Fibroblast of lung (primary cell): ENCODE results near the gene TOX3. TPM values are rescaled to one million over a fixed set of nuclear protein-coding genes. Genes with fewer than 3 reads are reported as not detected.

Experiments
- DNase-seq, 2 donors: peaks; one replicate each; pipeline versions ENCODE4 v3.0.0 to v3.0.0-alpha.2; 2010; ENCODE audit warnings: low read depth in 2 of 2
- H2AFZ ChIP-seq: 2 replicates; pipeline ENCODE4 v1.5.1; 2012; ENCODE audit warnings: low read length, control low read depth, inconsistent platforms
- H3K27ac ChIP-seq: 2 replicates; pipeline ENCODE4 v1.5.1; 2011; ENCODE audit warnings: low read length, control low read depth; ENCODE audit not compliant: insufficient read depth
- H3K27me3 ChIP-seq: 2 replicates; pipeline ENCODE4 v1.5.1; 2011; ENCODE audit warnings: mild to moderate bottlenecking, low read length; ENCODE audit not compliant: control insufficient read depth, insufficient read depth
- H3K36me3 ChIP-seq: 2 replicates; pipeline ENCODE4 v1.5.1; 2011; ENCODE audit warnings: low read length; ENCODE audit not compliant: control insufficient read depth, insufficient read depth
- H3K4me1 ChIP-seq: 2 replicates; pipeline ENCODE4 v1.5.1; 2011; ENCODE audit warnings: low read length; ENCODE audit not compliant: control insufficient read depth, insufficient read depth; ENCODE audit errors: extremely low read depth
- H3K4me2 ChIP-seq: 2 replicates; pipeline ENCODE4 v1.5.1; 2011; ENCODE audit warnings: low read length, control low read depth; ENCODE audit not compliant: insufficient read depth; ENCODE audit errors: extremely low read depth
- H3K4me3 ChIP-seq, 4 experiments: fragments of 200-600 bp in 1 of 4; sonication (generic) in 1 of 4; replicated peaks in 1 of 4; 2 replicates each; pipeline ENCODE4 v1.5.1; 2011 to 2016; ENCODE audit warnings: low read length in 4 of 4, low read depth in 3 of 4, mild to moderate bottlenecking in 3 of 4, control low read depth in 2 of 4, inconsistent platforms in 1 of 4, mixed read lengths in 1 of 4; ENCODE audit not compliant: insufficient read depth in 1 of 4; ENCODE audit errors: control extremely low read depth in 1 of 4
- H3K79me2 ChIP-seq: 2 replicates; pipeline ENCODE4 v1.5.1; 2012; ENCODE audit warnings: mild to moderate bottlenecking, low read length, inconsistent platforms; ENCODE audit not compliant: control insufficient read depth, insufficient read depth
- H3K9ac ChIP-seq: 2 replicates; pipeline ENCODE4 v1.5.1; 2011; ENCODE audit warnings: mild to moderate bottlenecking, low read length, control low read depth; ENCODE audit not compliant: insufficient read depth
- H3K9me3 ChIP-seq: 2 replicates; pipeline ENCODE4 v1.5.1; 2012; ENCODE audit warnings: low read depth, low read length; ENCODE audit not compliant: control insufficient read depth, insufficient read depth
- H4K20me1 ChIP-seq: 2 replicates; pipeline ENCODE4 v1.5.1; 2011; ENCODE audit warnings: low read length; ENCODE audit not compliant: control insufficient read depth, insufficient read depth; ENCODE audit errors: extremely low read depth
- CTCF ChIP-seq, 2 donors: IDR thresholded peaks in 1 of 2; conservative IDR thresholded peaks in 1 of 2; 1 replicate in 1 of 2; 2 replicates in 1 of 2; pipeline ENCODE4 v1.5.1; 2011 to 2012; ENCODE audit warnings: low read length in 2 of 2, control low read depth in 1 of 2, inconsistent platforms in 1 of 2, low read depth in 1 of 2, mild to moderate bottlenecking in 1 of 2
- EZH2 ChIP-seq: IDR thresholded peaks from 2 replicates; pipeline ENCODE4 v1.5.1; 2012; ENCODE audit warnings: low read length, control low read depth, mild to moderate bottlenecking; ENCODE audit errors: missing control alignments
- polyA plus RNA-seq, 2 donors: library from polyadenylated mRNA; depleted of rRNA in 1 of 2; stranded (reverse) in 1 of 2; unstranded in 1 of 2; fragments of >200 nt; gene quantifications; 2 replicates each; pipeline ENCODE4 v1.2.1, GENCODE V29; 2011 to 2012; ENCODE audit warnings: missing spikeins in 1 of 2
- total RNA-seq: library from RNA; depleted of rRNA; stranded (reverse); fragments of >200 nt; gene quantifications from 2 replicates; pipeline ENCODE4 v1.2.1, GENCODE V29; 2014

Gene TOX3
- total and polyA plus RNA-seq, 2 donors (not counting 1 experiment from before 2014, with no cell fraction given): not detected

DNA sequence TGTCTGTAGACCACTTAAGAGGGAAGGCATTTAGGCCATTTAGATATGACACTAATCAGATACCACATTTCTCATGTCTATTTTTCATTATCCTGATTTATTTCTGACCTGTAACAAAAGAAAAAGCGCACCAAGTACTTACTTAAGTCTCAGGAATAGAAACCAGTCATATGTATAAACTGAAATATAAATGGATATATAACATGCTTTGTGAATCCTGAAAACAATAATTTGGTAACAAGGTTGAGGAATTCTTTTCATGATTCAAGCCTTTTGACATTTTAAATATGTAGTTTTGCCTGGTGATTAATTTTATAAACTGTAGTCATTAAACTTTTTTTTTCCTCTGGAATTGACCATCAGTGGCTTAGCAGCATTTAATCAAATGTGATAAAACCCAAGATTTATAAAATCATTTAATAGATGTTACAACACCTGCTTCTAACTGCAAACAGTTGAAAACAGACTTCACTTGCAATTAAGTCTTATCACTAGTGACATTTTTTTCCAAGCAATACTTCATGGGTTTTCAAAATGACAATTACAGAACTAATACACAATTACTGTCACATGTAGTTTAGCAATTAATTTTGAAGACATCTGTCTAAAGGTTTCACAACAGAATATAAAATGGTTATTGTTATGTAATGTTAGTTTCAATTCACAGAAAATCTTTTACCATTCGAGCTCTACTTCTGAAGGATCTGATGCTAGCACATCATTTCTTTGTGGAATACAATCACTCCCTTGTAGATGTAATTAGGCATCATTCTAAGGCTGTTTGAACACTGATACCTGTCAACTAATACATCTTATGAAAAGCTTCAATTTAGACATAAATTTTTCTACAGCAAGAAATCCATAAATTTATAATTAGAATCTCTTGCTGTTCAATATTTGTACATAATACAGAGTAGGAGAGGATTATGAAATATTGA is 110.3 kb downstream of the TOX3 start:
- Histone ChIP-seq H3K4me3 (no peak overlapping the region), H3K27me3 (no peaks in the 10 kb centered on the region), H4K20me1 (no peaks in the 10 kb centered on the region), H3K4me2 (no peak overlapping the region), H3K9me3 (no peaks in the 10 kb centered on the region), H3K9ac (no peak overlapping the region), H3K4me1 (no peaks in the 10 kb centered on the region), H3K36me3 (no peaks in the 10 kb centered on the region), H3K79me2 (no peaks in the 10 kb centered on the region), H2AFZ (no peak overlapping the region), H3K27ac (no peak overlapping the region)
- no peak for TF ChIP-seq EZH2
- TF ChIP-seq CTCF (conservative IDR thresholded peaks at IDR 0.05 in 1 of 2, IDR thresholded peaks at IDR 0.05 in 1 of 2; ENCODE audit: low read depth in 1 of 2, low read length in 2 of 2): no peak
- DNase-seq: no peak

GRCh38 chr16:52434224-52434623 is 112.7 kb downstream of the TOX3 start:
- Histone ChIP-seq H3K4me3 (no peak overlapping the region), H3K9me3 (no peaks in the 10 kb centered on the region), H4K20me1 (no peaks in the 10 kb centered on the region), H2AFZ (no peak overlapping the region), H3K4me2 (no peak overlapping the region), H3K27me3 (no peaks in the 10 kb centered on the region), H3K27ac (no peak overlapping the region), H3K9ac (no peak overlapping the region), H3K4me1 (no peaks in the 10 kb centered on the region), H3K79me2 (no peaks in the 10 kb centered on the region), H3K36me3 (no peaks in the 10 kb centered on the region)
- no peak for TF ChIP-seq EZH2
- no peak for TF ChIP-seq CTCF (conservative IDR thresholded peaks at IDR 0.05 in 1 of 2, IDR thresholded peaks at IDR 0.05 in 1 of 2; ENCODE audit: low read depth in 1 of 2, low read length in 2 of 2)
- no peak for DNase-seq

DNA sequence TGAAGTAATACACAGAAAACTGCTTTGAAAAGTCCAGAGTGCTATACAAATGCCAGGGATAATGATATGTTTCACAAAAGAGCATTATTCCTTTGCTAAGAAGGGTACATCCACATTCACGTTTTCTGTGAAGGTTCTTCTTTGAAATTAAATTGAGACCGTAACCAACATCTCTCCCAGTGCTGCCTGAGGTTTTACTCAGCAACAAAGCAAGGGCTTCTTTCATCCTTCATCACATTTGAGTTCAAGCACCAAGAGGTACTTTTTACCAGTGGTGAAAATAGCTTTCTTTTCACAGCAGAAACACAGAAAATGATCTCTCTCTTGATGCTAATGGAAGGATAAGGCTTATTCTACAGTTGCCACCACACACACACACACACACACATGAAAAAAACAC is 113.3 kb downstream of the TOX3 start:
- no peaks in the 10 kb centered on the region for H3K27me3 ChIP-seq
- no peaks in the 10 kb centered on the region for H3K36me3 ChIP-seq
- H3K79me2 ChIP-seq: no peaks in the 10 kb centered on the region
- no peaks in the 10 kb centered on the region for H3K4me1 ChIP-seq
- no peak overlapping the region for H3K4me3 ChIP-seq
- TF ChIP-seq CTCF (conservative IDR thresholded peaks at IDR 0.05 in 1 of 2, IDR thresholded peaks at IDR 0.05 in 1 of 2; ENCODE audit: low read depth in 1 of 2, low read length in 2 of 2) (no peak), EZH2 (no peak)
- H3K27ac ChIP-seq: no peak overlapping the region
- no peak for DNase-seq
- H3K9ac ChIP-seq: no peak overlapping the region
- H2AFZ ChIP-seq: no peak overlapping the region
- no peak overlapping the region for H3K4me2 ChIP-seq
- no peaks in the 10 kb centered on the region for H4K20me1 ChIP-seq
- H3K9me3 ChIP-seq: no peaks in the 10 kb centered on the region
